HG03378 (cell line): ENCODE data around the gene WTIP.
"Not testable (repeated sequence)": the region's sequence is repeated elsewhere in the genome, so short reads cannot be mapped to it uniquely, and the experiment has no call there.

Experiments
- ATAC-seq: cut with Tn5 transposase; IDR thresholded peaks from one replicate; pipeline ENCODE4 v1.9.1; 2021; ENCODE audit warnings: mild to moderate bottlenecking, moderate library complexity; ENCODE audit not compliant: unreplicated experiment

Gene WTIP

DNA sequence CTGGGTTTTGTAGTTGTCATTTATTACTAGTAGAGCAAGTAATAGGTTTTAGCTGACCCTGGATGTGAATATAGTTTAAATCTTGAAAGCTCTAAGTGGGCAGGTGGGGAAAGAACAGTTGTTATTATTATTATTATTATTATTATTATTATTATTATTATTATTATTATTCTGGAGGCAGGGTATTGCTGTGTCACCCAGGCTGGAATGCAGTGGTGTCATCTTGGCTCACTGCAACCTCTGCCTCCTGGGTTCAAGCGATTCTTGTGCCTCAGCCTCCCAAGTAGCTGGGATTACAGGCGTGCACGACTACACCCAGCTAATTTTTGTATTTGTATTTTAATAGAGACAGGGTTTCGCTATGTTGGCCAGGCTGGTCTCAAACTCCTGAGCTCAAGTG lies 3.1 kb upstream of the WTIP start:
- not testable (repeated sequence) for ATAC-seq

DNA sequence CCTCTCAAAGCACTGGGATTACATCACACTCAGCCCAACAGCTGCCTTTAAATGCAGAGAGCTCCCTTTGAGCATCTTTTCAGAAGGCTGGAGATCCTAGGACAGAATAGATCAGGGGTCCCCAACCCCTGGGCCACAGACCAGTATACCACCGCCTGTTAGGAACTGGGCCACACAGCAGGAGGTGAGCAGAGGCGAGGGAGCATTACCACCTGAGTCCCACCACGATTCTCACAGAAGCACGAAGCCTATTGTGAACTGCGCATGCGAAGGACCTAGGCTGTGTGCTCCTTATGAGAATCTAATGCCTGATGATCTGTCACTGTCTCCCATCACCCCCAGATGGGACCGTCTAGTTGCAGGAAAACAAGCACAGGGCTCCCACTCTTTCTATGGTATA lies 2.2 kb upstream of the WTIP start:
- no peak for ATAC-seq

DNA sequence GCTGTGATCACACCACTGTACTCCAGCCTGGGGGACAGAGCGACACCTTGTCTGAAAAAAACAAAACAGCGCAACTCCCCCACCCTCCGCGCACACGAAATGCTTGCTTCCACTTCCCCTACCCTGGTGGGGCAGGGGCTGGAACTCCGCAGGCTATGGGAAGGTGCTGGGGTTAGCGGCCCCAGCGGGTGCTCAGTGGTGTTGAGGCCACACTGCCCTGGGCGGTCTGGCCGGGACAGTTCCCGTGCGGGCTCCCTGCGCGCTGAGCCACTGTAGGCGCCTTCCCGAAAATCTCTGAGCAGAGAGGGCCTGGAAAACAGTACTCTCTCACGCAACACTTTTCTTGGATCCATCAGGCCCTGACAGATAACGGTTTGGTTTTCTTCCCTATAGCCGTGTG lies 1.1 kb upstream of the WTIP start:
- ATAC-seq: no peak

DNA sequence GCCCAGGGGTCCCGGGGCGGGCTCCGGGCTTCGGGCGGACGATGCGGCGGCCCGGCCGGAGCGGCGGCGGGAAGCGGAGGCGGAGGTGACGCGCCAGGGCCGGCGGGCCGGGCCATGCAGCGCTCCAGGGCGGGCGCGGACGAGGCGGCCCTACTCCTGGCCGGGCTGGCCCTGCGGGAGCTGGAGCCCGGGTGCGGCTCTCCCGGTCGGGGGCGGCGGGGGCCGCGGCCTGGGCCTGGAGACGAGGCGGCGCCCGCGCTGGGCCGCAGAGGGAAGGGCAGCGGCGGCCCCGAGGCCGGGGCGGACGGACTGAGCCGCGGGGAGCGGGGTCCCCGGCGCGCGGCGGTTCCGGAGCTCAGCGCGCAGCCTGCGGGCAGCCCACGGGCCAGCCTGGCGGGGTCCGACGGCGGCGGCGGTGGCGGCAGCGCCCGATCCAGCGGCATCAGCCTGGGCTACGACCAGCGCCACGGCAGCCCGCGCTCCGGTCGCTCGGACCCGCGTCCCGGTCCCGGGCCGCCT lies 362 bp downstream of the WTIP start:
- ATAC-seq: no peak

DNA sequence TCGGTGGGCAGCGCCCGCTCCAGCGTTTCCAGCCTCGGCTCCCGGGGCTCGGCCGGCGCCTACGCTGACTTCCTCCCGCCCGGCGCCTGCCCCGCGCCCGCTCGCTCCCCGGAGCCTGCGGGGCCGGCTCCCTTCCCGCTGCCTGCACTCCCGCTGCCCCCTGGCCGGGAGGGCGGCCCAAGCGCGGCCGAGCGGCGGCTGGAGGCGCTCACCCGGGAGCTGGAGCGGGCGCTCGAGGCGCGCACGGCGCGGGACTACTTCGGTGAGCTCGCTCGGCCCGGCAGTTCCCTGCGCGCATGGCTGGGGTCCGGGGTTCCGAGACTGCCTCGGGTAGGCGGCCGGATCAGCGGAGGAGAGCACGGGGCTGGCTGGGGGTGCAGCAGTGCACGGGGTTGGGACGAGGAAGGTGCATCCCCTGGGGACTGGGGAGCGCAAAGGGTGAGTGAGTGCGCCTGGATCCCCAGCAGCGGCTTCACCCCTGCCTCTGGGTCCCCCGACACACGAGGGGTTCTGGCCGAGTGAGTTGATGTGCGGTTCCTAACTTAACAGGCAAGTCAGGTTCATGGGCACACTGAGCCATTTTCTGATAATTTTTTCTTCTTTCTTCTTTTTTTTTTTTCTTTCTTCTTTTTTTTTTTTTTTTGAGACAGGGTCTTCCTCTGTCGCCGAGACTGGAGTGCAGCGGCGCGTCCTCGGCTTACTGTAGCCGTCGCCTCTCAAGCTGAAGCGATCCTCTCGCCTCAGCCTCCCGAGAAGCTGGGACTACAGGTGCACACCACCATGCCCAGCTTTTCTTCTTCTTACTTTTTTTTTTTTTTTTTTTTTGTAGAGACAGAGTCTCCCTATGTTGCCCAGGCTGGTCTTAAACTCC lies 1.1 kb downstream of the WTIP start:
- no peak for ATAC-seq

GRCh38 chr19:34484328-34484727 lies 2.8 kb downstream of the WTIP start:
- no peak for ATAC-seq

DNA sequence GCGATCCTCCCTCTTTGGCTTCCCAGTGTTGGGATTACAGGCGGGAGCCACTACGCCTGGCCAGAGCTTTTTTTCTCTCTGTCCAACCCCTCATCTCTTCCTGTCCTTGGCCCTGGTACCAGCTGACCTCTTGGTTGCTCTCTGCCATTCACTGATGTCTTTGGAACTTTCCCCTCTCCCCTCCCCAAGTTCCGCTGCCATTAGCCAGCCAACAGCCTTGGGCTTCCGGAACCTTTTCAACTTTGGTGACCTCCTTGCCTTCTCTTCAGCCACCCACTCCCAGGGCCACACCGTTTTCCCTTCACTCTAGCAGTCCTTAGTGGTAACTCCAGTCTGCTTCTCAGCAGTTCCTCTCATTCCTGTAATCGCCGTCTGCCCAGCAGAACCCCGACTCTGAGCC lies 4.3 kb downstream of the WTIP start:
- no peak for ATAC-seq

DNA sequence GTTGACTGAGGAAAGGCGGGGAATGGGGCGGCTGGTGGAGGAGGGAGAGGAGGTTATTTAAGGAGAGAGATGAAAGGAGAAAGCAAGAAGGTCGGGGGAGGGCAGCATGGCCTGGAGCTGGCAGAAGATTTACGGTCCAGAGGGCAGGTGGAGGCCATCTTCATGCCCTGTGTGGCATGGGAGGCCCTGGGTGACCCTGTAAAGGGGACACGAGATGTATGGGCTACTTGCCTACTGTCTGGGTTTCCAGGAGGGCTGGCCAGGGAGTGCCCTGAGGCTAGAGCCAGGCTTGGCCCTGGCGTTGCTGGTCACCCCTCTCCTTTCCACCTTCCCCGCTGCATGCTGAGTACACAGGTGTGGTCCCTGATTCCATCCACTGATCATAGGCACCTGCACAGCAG lies 6.1 kb downstream of the WTIP start:
- ATAC-seq: no peak

- ATAC-seq: no peak
Measured at GRCh38 chr19:34489175-34489574, 7.6 kb downstream of the WTIP start.

GRCh38 chr19:34490141-34490766 lies 8.7 kb downstream of the WTIP start:
- ATAC-seq: no peak

- no peak for ATAC-seq
Measured at GRCh38 chr19:34493038-34493648, 11.6 kb downstream of the WTIP start.

- no peak for ATAC-seq
Measured at GRCh38 chr19:34493649-34494044, 12.1 kb downstream of the WTIP start.

- no peak for ATAC-seq
Measured at GRCh38 chr19:34494601-34495000, 13.0 kb downstream of the WTIP start.

DNA sequence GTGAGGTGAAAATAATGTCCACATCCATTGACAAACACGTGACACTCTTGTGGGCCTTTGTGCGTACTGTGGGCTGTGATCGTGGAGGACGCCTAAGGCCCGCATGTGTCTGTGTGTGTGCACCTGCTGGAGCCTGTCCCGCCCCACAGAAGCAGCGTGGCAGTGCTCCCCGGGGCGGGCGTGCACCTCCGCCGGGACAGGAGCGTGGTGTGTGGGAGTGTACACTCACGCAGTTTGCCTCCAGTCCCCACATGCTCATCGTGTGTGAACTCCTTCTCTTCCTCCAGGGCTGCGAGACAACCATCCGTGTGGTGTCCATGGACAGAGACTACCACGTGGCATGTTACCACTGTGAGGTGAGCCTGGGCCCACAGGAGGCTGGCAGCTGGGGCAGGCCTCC lies 13.9 kb downstream of the WTIP start:
- no peak for ATAC-seq

GRCh38 chr19:34497112-34497805 lies 15.7 kb downstream of the WTIP start:
- no peak for ATAC-seq

DNA sequence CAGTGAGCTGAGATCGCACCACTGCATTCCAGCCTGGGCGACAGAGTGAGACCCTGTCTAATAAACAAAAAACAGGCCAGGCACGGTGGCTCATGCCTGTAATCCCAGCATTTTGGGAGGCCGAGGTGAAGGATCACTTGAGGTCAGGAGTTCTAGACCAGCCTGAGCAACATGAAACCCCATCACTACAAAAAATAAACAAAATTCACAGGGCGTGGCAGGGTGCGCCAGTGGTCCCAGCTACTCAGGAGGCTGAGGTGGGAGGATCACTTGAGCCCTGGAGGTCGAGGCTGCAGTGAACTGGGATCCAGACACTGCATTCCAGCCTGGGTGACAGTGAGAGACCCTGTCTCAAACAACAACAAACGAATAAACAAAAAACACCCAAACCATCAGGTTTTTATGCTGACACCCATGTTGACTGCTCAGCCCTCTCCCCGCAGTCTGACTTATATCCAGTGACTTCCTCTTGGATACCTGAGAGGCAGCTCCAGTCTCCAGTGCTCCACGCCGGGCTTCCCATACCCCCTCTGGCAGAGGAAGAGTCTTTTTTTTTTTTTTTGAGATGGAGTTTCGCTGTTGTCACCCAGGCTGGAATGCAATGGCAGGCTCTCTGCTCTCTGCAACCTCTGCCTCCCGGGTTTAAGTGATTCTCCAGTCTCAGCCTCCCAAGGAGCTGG lies 17.7 kb downstream of the WTIP start:
- no peak for ATAC-seq

DNA sequence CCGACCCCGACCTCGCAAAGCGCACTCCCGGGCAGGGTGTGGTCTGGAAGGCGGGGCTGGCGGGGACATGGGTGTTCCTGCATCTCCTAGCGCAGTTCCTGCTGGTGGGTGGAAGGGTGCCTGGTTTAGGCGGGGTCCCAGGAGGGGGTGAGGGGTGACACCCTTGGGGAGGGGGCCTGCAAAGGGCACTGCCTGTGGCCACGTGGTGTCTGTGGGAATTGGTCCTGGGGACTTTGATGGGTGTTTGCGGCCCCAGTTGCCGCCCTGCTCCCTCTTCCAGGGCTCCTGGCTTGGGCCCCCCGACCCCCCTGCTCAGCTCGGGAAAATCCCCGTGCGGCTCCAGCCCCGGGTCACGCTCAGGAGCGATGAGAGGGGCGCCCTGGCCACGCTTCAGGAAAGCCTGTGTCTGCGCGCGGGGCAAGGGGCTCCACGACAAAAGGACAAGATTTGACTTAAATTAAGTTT lies 19.1 kb downstream of the WTIP start:
- ATAC-seq: no peak

- peak; percentile 66 for ATAC-seq
Measured at GRCh38 chr19:34501339-34502320, 20.1 kb downstream of the WTIP start.
